ENCODE results near the gene FGFR4.

- TF ChIP-seq CREB1 (IDR thresholded peaks at IDR 0.05; ENCODE audit: low read depth) (no peak), FOXM1 (IDR thresholded peaks at IDR 0.05; ENCODE audit: borderline replicate concordance, low read depth) (no peak), NFIC (IDR thresholded peaks at IDR 0.05) (no peak), YY1 (IDR thresholded peaks at IDR 0.05; ENCODE audit: low read depth) (no peak), MAX (IDR thresholded peaks at IDR 0.05) (no peak), EP300 (IDR thresholded peaks at IDR 0.05; ENCODE audit: borderline replicate concordance) (no peak), TAF1 (IDR thresholded peaks at IDR 0.05; ENCODE audit: low read depth) (no peak), CEBPB (IDR thresholded peaks at IDR 0.05) (no peak), ZBTB7A (IDR thresholded peaks at IDR 0.05; ENCODE audit: low read depth) (no peak), USF1 (IDR thresholded peaks at IDR 0.05) (peak; percentile 88), EGR1 (IDR thresholded peaks at IDR 0.05) (no peak)
- TF ChIP-seq, protein P1, sequence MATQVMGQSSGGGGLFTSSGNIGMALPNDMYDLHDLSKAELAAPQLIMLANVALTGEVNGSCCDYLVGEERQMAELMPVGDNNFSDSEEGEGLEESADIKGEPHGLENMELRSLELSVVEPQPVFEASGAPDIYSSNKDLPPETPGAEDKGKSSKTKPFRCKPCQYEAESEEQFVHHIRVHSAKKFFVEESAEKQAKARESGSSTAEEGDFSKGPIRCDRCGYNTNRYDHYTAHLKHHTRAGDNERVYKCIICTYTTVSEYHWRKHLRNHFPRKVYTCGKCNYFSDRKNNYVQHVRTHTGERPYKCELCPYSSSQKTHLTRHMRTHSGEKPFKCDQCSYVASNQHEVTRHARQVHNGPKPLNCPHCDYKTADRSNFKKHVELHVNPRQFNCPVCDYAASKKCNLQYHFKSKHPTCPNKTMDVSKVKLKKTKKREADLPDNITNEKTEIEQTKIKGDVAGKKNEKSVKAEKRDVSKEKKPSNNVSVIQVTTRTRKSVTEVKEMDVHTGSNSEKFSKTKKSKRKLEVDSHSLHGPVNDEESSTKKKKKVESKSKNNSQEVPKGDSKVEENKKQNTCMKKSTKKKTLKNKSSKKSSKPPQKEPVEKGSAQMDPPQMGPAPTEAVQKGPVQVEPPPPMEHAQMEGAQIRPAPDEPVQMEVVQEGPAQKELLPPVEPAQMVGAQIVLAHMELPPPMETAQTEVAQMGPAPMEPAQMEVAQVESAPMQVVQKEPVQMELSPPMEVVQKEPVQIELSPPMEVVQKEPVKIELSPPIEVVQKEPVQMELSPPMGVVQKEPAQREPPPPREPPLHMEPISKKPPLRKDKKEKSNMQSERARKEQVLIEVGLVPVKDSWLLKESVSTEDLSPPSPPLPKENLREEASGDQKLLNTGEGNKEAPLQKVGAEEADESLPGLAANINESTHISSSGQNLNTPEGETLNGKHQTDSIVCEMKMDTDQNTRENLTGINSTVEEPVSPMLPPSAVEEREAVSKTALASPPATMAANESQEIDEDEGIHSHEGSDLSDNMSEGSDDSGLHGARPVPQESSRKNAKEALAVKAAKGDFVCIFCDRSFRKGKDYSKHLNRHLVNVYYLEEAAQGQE (IDR thresholded peaks at IDR 0.05; ENCODE audit: low read depth), result no peak
Observed at GRCh38 chr5:177077335-177077734, 9.4 kb upstream of the FGFR4 start.

Data from Ishikawa (cell line).